Mucosa of rectum (tissue), 2 donors: ENCODE data around the gene MAPKAPK2.
"Not testable (repeated sequence)": the region's sequence is repeated elsewhere in the genome, so short reads cannot be mapped to it uniquely, and the experiment has no call there.

Experiments used
- H3K27ac ChIP-seq, 2 donors: one replicate each; pipeline ENCODE4 v1.7.0; 2013; ENCODE audit warnings: inconsistent platforms in 2 of 2, low read depth in 2 of 2, low read length in 2 of 2
- H3K27me3 ChIP-seq, 2 donors: one replicate each; pipeline ENCODE4 v1.7.0; 2013; ENCODE audit warnings: low read length in 2 of 2; ENCODE audit not compliant: control insufficient read depth in 2 of 2, insufficient read depth in 2 of 2
- H3K36me3 ChIP-seq, 2 donors: one replicate each; pipeline ENCODE4 v1.7.0; 2013; ENCODE audit warnings: low read length in 2 of 2; ENCODE audit not compliant: control insufficient read depth in 2 of 2, insufficient read depth in 2 of 2
- H3K4me1 ChIP-seq, 2 donors: one replicate each; pipeline ENCODE4 v1.7.0; 2013; ENCODE audit warnings: low read length in 2 of 2, mild to moderate bottlenecking in 1 of 2; ENCODE audit not compliant: control insufficient read depth in 2 of 2, insufficient read depth in 2 of 2
- H3K4me3 ChIP-seq, 2 donors: one replicate each; pipeline ENCODE4 v1.7.0; 2013; ENCODE audit warnings: low read length in 2 of 2
- H3K9ac ChIP-seq, 2 donors: one replicate each; pipeline ENCODE4 v1.7.0; 2013; ENCODE audit warnings: low read length in 2 of 2, low read depth in 1 of 2, mild to moderate bottlenecking in 1 of 2
- H3K9me3 ChIP-seq, 2 donors: one replicate each; pipeline ENCODE4 v1.7.0; 2013; ENCODE audit warnings: low read length in 2 of 2; ENCODE audit not compliant: control insufficient read depth in 2 of 2
- donor health status: healthy.
- donor health status: Normal muscosa, but diverticular disease.

MAPKAPK2 gene

GRCh38 chr1:206753141-206753540 is 68.4 kb downstream of the MAPKAPK2 start:
- no peak overlapping the region for H3K9ac ChIP-seq
- peaks cover 0 to 3% of the 10 kb centered on the region in 2 donors for H3K27me3 ChIP-seq
- no peaks in the 10 kb centered on the region for H3K4me1 ChIP-seq
- H3K9me3 ChIP-seq, result no peaks in the 10 kb centered on the region
- no peak overlapping the region for H3K27ac ChIP-seq
- H3K4me3 ChIP-seq, result no peak overlapping the region
- H3K36me3 ChIP-seq, result no peaks in the 10 kb centered on the region

- Histone ChIP-seq H3K4me3 (no peak overlapping the region), H3K4me1 (no peaks in the 10 kb centered on the region), H3K36me3 (no peaks in the 10 kb centered on the region), H3K9ac (no peak overlapping the region), H3K27me3 (peaks cover 0 to 3% of the 10 kb centered on the region in 2 donors), H3K9me3 (no peaks in the 10 kb centered on the region), H3K27ac (no peak overlapping the region)
Observed at GRCh38 chr1:206754011-206754410, 69.3 kb downstream of the MAPKAPK2 start.

GRCh38 chr1:206757524-206758266 is 73.0 kb downstream of the MAPKAPK2 start:
- H3K36me3 ChIP-seq, result no peaks in the 10 kb centered on the region
- peaks cover 0 to 3% of the 10 kb centered on the region in 2 donors for H3K27me3 ChIP-seq
- H3K9ac ChIP-seq, result no peak overlapping the region
- H3K4me1 ChIP-seq, result no peaks in the 10 kb centered on the region
- H3K27ac ChIP-seq, result no peak overlapping the region
- H3K9me3 ChIP-seq, result no peaks in the 10 kb centered on the region
- peak overlapping the region in 1 of 2 donors; percentile 13 for H3K4me3 ChIP-seq

- H3K4me3 ChIP-seq, result no peak overlapping the region
- no peak overlapping the region for H3K27ac ChIP-seq
- H3K9ac ChIP-seq, result no peak overlapping the region
- no peaks in the 10 kb centered on the region for H3K9me3 ChIP-seq
- H3K4me1 ChIP-seq, result no peaks in the 10 kb centered on the region
- H3K36me3 ChIP-seq, result no peaks in the 10 kb centered on the region
- H3K27me3 ChIP-seq, result peaks cover 0 to 3% of the 10 kb centered on the region in 2 donors
Observed at GRCh38 chr1:206760590-206760989, 75.9 kb downstream of the MAPKAPK2 start.

GRCh38 chr1:206761159-206761768 is 76.6 kb downstream of the MAPKAPK2 start:
- no peak overlapping the region for H3K4me3 ChIP-seq
- H3K4me1 ChIP-seq, result peaks cover 0 to 1% of the 10 kb centered on the region in 2 donors
- no peak overlapping the region for H3K9ac ChIP-seq
- H3K27me3 ChIP-seq, result peaks cover 0 to 3% of the 10 kb centered on the region in 2 donors
- no peaks in the 10 kb centered on the region for H3K36me3 ChIP-seq
- H3K9me3 ChIP-seq, result no peaks in the 10 kb centered on the region
- no peak overlapping the region for H3K27ac ChIP-seq

DNA sequence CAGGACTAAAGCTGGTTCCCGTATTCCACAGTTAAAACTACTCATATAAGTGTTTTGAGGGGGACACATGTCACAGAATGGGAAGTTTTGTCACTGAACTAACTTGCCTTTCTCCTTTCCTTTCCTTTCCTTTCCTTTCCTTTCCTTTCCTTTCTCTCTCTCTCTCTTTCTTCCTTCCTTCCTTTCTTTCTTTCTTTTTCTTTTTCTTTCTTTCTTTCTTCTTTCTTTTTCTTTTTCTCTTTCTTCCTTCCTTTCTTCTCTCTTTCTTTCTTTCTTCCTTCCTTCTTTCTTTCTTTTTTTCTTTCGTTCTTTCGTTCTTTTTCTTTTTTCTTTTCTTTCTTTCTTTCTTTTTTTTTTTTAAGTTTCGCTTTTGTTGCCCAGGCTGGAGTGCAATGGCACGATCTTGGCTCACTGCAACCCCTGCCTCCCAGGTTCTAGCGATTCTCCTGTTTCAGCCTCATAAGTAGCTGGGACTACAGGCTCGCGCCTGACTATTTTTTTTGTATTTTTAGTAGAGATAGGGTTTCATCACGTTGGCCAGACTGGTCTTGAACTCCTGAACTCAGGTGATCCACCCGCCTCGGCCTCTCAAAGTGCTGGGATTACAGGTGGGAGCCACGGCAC is 78.1 kb downstream of the MAPKAPK2 start:
- not testable (repeated sequence) for H3K9me3 ChIP-seq, H3K27ac ChIP-seq, H3K9ac ChIP-seq, H3K4me1 ChIP-seq, H3K27me3 ChIP-seq, H3K4me3 ChIP-seq, H3K36me3 ChIP-seq

DNA sequence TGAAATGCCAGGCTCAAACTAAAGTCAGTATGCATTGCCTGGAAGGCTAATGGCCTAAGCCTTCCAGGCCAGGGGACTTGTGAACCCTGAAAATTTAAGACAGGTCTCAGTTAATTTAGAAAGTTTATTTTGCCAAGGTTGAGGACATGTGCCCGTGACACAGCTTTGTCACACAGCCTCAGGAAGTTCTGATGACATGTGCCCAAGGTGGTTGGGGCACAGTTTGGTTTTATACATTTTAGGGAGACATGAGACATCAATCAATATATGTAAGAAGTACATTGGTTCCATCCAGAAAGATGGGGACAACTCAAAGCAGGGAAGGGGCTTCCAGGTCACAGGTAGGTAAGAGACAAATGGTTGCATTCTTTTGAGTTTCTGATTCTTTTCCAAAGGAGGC is 81.1 kb downstream of the MAPKAPK2 start:
- H3K9ac ChIP-seq, H3K9me3 ChIP-seq, H3K27ac ChIP-seq, H3K36me3 ChIP-seq, H3K27me3 ChIP-seq, H3K4me1 ChIP-seq, H3K4me3 ChIP-seq: not testable (repeated sequence)

GRCh38 chr1:206766251-206766856 is 81.6 kb downstream of the MAPKAPK2 start:
- no peak overlapping the region for H3K9ac ChIP-seq
- H3K27ac ChIP-seq, result no peak overlapping the region

DNA sequence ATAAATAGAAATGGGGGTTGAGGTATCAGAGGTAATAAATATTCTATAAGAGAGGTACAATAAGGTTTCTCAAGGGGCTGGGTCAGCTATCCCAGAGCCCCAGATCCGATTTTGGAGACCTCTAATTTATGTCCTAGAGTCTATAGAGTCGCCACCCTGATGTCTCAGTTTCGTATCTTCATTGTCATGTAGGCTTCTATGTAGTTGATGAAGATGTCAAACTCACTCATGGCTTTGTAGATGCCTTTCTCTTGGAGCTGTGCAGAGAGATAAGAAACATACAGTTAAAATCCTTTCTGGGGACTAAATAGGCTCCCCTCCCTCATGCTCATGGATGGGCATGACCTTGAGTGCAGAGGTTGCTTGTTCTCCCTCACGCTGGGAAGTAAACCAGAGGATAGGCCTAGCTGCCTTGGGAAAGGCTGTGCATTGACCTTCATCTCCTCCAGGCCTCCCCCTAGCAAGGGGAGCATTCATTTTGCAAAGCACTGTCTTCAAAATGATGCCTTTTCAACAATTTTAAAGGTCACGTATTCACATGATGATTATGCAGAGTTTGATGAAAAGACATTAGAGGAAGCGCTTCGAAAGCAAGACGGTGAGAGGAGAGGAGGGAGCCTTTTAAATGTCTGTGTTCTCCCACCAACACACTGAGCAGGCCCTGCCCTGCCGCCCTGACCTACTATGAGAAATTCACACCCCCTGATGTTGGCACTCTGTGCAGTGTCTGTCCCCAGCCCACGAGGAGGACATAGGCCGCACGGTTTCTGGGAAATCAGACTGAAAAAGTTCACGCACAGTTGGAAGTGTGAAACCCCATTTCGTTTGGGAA is 84.0 kb downstream of the MAPKAPK2 start:
- Histone ChIP-seq H3K9ac (no peak overlapping the region), H3K4me1 (peaks cover 3 to 11% of the 10 kb centered on the region in 2 donors), H3K9me3 (no peaks in the 10 kb centered on the region), H3K4me3 (peak overlapping the region in 1 of 2 donors; percentile 41), H3K36me3 (no peaks in the 10 kb centered on the region), H3K27me3 (peaks cover 1 to 3% of the 10 kb centered on the region in 2 donors), H3K27ac (peak overlapping the region in 1 of 2 donors; percentile 9)

More at GRCh38 chr1:206766251-206766856, 81.6 kb downstream of the MAPKAPK2 start:
- Histone ChIP-seq H3K9me3 (no peaks in the 10 kb centered on the region), H3K4me1 (peaks cover 3 to 9% of the 10 kb centered on the region in 2 donors), H3K36me3 (no peaks in the 10 kb centered on the region), H3K4me3 (no peak overlapping the region), H3K27me3 (no peaks in the 10 kb centered on the region)
